GDM1 (cell line): Measurements from ENCODE around the gene ADAM12.
"Not testable (repeated sequence)": the region's sequence is repeated elsewhere in the genome, so short reads cannot be mapped to it uniquely, and the experiment has no call there.

Experiments
- DNase-seq: peaks from one replicate; lab custom pipeline; 2025; lab: John Stamatoyannopoulos, UW

Gene ADAM12

GRCh38 chr10:126175641-126176262 lies 212.5 kb downstream of the ADAM12 start:
- no peak for DNase-seq

DNA sequence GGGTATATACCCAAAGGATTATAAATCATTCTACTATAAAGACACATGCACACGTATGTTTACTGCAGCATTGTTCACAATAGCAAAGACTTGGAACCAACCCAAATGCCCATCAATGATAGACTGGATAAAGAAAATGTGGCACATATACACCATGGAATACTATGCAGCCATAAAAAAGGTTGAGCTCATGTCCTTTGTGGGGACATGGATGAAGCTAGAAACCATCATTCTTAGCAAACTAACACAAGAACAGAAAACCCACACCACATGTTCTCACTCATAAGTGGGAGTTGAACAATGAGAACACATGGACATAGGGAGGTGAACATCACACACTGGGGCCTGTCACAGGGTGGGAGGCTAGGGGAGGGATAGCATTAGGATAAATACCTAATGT lies 215.5 kb downstream of the ADAM12 start:
- DNase-seq = not testable (repeated sequence)

- DNase-seq = no peak
Measured at GRCh38 chr10:126171555-126171954, 216.7 kb downstream of the ADAM12 start.

GRCh38 chr10:126170776-126171175 lies 217.5 kb downstream of the ADAM12 start:
- DNase-seq = no peak

- no peak for DNase-seq
Measured at GRCh38 chr10:126170371-126170770, 217.9 kb downstream of the ADAM12 start.

DNA sequence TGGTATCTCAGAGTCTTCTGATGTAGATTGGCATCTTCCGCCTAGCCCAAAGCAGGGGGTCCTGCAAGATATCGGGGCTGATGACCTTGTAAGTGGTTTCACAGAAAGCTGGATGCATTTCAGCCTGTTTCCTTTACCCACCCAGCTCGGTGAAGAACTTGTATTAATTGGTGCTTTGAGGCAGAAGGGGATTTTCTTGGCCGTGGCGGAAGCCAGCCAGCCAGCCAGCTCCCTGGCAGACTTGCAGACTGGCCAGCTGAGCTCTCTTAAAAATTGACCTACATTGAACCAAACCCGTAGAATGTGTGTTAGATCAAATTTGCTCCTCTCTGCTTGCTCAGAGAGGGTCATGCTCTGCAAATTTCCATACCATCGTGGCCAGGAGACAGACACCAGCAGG lies 218.4 kb downstream of the ADAM12 start:
- no peak for DNase-seq

- DNase-seq = no peak
Measured at GRCh38 chr10:126166797-126167196, 221.5 kb downstream of the ADAM12 start.

- no peak for DNase-seq
Measured at GRCh38 chr10:126165874-126166273, 222.4 kb downstream of the ADAM12 start.

DNA sequence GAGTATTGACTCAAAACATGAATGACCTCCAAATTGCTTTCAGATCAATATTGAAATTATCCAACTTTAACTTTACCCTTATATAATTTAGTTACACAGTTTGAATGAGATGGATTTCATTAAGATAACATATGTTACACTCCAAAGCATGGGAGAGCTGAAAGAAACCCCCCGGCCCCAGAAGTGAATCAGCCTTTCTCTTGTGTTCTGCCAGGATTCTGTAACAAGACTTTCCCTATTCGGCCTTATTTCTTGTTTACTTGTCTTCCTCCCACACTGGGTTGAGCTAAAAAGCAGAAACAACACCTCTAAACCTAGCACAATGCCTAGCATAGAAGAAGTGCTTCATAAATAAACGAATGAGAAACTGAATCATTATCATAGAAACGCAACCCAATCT lies 224.8 kb downstream of the ADAM12 start:
- DNase-seq = no peak

DNA sequence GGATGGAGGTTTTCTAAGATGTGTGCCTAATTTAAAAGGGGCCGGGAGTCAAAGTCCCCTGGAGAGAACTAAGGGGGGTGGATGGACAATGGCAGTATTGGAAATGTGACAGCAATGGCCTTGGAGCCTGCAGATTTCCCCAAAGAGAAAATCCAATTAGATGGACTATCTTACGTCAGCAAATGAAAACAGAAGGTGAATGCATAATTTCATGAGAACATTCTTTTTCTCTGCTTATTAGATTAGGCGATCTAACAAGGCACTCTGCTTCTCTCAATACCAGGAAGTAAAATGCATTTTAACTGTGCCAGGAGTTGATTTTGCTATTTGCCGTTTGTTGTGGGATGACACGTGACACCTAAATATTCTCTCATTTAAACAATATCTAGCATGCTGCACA lies 226.6 kb downstream of the ADAM12 start:
- no peak for DNase-seq

- no peak for DNase-seq
Measured at GRCh38 chr10:126160971-126161630, 227.2 kb downstream of the ADAM12 start.

GRCh38 chr10:126160571-126160970 lies 227.7 kb downstream of the ADAM12 start:
- DNase-seq = no peak

GRCh38 chr10:126158133-126158892 lies 230.0 kb downstream of the ADAM12 start:
- no peak for DNase-seq

- DNase-seq = no peak
Measured at GRCh38 chr10:126157189-126157588, 231.1 kb downstream of the ADAM12 start.

GRCh38 chr10:126156503-126156902 lies 231.8 kb downstream of the ADAM12 start:
- no peak for DNase-seq

DNA sequence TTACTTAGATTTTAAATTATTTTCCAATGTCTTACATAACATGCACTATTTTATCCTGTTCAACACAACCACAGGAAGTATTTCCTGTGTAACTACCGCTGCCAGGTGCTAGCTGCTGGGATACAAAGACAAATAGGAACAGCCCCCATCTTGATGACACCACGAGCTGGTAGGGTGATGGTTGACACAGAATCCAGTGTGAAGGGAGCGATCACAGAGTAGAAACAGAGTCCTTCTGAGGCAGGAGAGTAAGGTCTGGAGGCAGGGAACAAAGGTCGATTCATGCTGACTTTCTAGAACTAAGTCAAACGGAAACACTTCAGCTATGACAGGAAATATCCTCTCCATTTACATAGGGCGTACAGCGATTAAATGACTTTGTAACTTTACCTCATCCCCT lies 232.3 kb downstream of the ADAM12 start:
- no peak for DNase-seq

DNA sequence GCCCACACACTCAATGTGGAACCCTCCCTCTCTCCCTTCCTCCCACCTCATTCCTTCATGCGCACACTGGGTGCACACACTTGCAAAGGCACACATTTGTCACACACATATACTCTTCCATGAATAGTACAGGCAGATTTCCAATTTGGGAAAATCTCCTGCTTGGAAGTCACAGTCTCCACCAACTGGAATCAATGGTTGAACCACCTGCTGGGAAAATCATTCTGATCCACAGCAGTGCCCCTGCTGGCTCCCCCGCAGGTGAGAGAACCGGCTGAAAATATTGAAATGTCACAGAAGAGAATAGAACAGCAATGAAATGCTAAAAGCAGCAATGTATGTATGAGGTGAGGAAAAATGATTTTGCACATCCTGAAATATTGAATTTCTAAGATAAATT lies 232.7 kb downstream of the ADAM12 start:
- no peak for DNase-seq

DNA sequence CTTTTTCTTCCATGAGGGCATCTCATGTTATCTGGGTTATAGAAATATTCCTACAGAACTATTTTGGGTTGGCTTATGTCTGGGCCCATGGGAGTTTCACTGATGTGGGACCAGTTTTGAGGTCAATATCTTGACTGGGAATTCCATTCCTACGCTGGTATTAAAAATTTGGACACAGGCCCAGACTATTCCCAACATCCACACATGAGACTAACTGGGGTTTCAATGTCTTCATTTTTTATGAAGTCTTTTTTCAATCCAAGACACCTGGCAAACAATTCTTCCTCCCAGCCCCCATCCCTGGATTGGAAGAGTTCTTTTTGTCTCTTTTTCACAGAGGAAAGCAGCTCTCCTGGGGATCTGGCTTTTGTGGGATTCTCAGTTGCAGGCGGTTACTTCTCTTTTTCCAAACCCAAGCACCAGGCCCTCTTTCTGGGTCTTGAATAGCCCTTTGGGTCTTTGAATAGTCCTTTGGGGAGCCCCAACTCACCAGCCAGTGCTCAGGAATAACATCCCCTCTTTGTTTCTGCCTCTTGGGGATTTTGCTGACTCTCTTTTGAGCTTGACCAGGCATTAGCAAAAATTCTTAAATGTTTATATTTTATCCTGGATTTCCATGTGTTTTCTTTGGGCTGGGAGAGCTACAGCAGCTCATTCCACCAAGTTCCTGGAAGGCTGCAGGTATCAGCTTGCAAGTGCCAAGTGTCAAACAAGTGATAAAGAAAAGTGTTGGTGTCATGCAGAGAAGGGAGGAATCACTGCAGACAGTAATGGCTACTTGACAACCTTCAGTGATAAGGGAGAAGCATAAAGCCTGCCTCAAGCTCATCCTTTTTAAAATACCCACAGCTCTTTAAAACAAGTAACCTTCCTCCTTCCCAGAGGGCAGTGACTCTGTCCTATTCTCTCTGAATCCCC lies 234.3 kb downstream of the ADAM12 start:
- DNase-seq = no peak

GRCh38 chr10:126147866-126148587 lies 240.2 kb downstream of the ADAM12 start:
- no peak for DNase-seq

DNA sequence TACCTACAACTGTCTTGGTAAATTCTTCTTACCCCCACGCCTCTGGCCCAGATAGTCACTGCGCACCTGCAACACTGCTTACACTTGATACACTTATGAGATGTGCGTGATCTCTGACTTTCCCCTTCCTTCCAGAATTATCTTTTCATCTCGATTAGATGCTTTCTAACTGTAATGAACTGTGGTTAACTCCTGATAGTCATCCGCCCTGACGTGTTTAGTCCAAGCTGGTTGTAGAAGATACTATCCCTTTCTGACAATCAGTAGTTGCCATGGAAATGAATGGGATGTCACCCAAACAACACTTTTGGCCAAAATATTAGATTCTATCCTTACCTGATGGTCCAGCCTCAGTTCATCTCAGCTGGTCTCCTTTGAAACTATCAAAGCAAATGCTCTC lies 241.5 kb downstream of the ADAM12 start:
- DNase-seq = no peak

GRCh38 chr10:126143117-126143516 lies 245.2 kb downstream of the ADAM12 start:
- no peak for DNase-seq
